ENCODE measurements around the gene FASTKD1.
"Not testable (repeated sequence)": the region's sequence is repeated elsewhere in the genome, so short reads cannot be mapped to it uniquely, and the experiment has no call there.

- not testable (repeated sequence) for TF ChIP-seq BACH2 (CRISPR knock-in tag; IDR thresholded peaks at IDR 0.05; ENCODE audit: borderline replicate concordance); ZFP30 (CRISPR knock-in tag; IDR thresholded peaks at IDR 0.05); PATZ1 (CRISPR knock-in tag; IDR thresholded peaks at IDR 0.05; ENCODE audit: borderline replicate concordance); ZNF8 (CRISPR knock-in tag; IDR thresholded peaks at IDR 0.05); ZNF70 (CRISPR knock-in tag; IDR thresholded peaks at IDR 0.05); RARB (CRISPR knock-in tag; IDR thresholded peaks at IDR 0.05)
These were observed 57.1 kb downstream of the FASTKD1 start for GRCh38 chr2:169516488-169516995.
